H1 (cell line): Measurements from ENCODE around the gene ULBP3. TPM values are rescaled to one million over a fixed set of nuclear protein-coding genes. Genes with fewer than 3 reads are reported as not detected.

Source experiments
- CTCF ChIA-PET: fragments of 300-600 bp; sonication (Branson Sonifier 250); formaldehyde crosslinking; loops from one replicate; lab custom pipeline; 2021; ENCODE audit not compliant: partially characterized antibody; lab: Charles Lee
- POLR2A ChIA-PET: fragments of 300-600 bp; sonication (Branson Sonifier 250); formaldehyde crosslinking; loops from one replicate; lab custom pipeline; 2021; ENCODE audit warnings: inconsistent platforms; ENCODE audit not compliant: partially characterized antibody; lab: Charles Lee
- DNase-seq, 2 experiments: peaks; one replicate each; pipeline versions ENCODE4 v3.0.0 to v3.0.0-alpha.2; 2010 to 2022; ENCODE audit warnings: low spot score in 2 of 2, low read depth in 1 of 2, mixed read lengths in 1 of 2
- FAIRE-seq: peaks from 2 replicates; lab custom pipeline; 2011; peaks lifted over from hg19 to GRCh38; lab: Jason Lieb, UNC
- H2AFZ ChIP-seq: 2 replicates; pipeline ENCODE4 v1.8.1; 2012; ENCODE audit warnings: low read length, inconsistent platforms
- H2AK5ac ChIP-seq: 2 replicates; pipeline ENCODE4 v1.6.1; 2013; ENCODE audit warnings: low read depth, low read length
- H2BK120ac ChIP-seq: replicated peaks from 2 replicates; pipeline ENCODE3; 2013; ENCODE audit warnings: low read depth, low read length, inconsistent platforms
- H2BK12ac ChIP-seq: 2 replicates; pipeline ENCODE4 v1.6.1; 2013; ENCODE audit warnings: low read depth, low read length
- H2BK15ac ChIP-seq: 2 replicates; pipeline ENCODE4 v1.6.1; 2013; ENCODE audit warnings: low read length
- H2BK20ac ChIP-seq: 2 replicates; pipeline ENCODE4 v1.6.1; 2013; ENCODE audit warnings: low read length
- H2BK5ac ChIP-seq: 2 replicates; pipeline ENCODE4 v1.6.1; 2013; ENCODE audit warnings: low read depth, low read length
- H3K14ac ChIP-seq: 2 replicates; pipeline ENCODE4 v1.6.1; 2013; ENCODE audit warnings: inconsistent platforms; ENCODE audit not compliant: insufficient read length
- H3K18ac ChIP-seq: 2 replicates; pipeline ENCODE4 v1.6.1; 2013; ENCODE audit warnings: low read length; ENCODE audit errors: extremely low read depth
- H3K23ac ChIP-seq: 2 replicates; pipeline ENCODE4 v1.6.1; 2013; ENCODE audit warnings: inconsistent platforms; ENCODE audit not compliant: insufficient read length
- H3K23me2 ChIP-seq: 2 replicates; pipeline ENCODE4 v1.6.1; 2013; ENCODE audit warnings: low read depth, low read length
- H3K27ac ChIP-seq: 2 replicates; pipeline ENCODE4 v1.6.1; 2011; ENCODE audit warnings: low read depth, low read length, inconsistent platforms
- H3K27me3 ChIP-seq, 4 experiments: replicated peaks in 1 of 4; 1 replicate in 1 of 4; 2 replicates in 3 of 4; pipeline versions ENCODE4 v1.6.1 to v1.8.1; 2011 to 2013; ENCODE audit warnings: low read length in 3 of 4, mild to moderate bottlenecking in 3 of 4, inconsistent platforms in 2 of 4, mixed read lengths in 2 of 4, moderate library complexity in 1 of 4; ENCODE audit not compliant: control insufficient read depth in 3 of 4, insufficient read depth in 3 of 4; ENCODE audit errors: extremely low read depth in 1 of 4
- H3K36me3 ChIP-seq, 4 experiments: 2 replicates each; pipeline versions ENCODE4 v1.6.1 to v1.8.1; 2011 to 2013; ENCODE audit warnings: mild to moderate bottlenecking in 4 of 4, low read length in 3 of 4, moderate library complexity in 2 of 4, control low read depth in 1 of 4, inconsistent platforms in 1 of 4; ENCODE audit not compliant: insufficient read depth in 4 of 4, control insufficient read depth in 2 of 4
- H3K4ac ChIP-seq: replicated peaks from 2 replicates; pipeline ENCODE3; 2013; ENCODE audit warnings: low read length, low read depth, mixed read lengths, inconsistent platforms; ENCODE audit not compliant: insufficient read length
- H3K4me1 ChIP-seq, 4 experiments: replicated peaks in 1 of 4; 1 replicate in 1 of 4; 2 replicates in 3 of 4; pipeline versions ENCODE4 v1.6.1 to v1.8.1; 2011 to 2013; ENCODE audit warnings: low read length in 3 of 4, inconsistent platforms in 2 of 4, mixed read lengths in 1 of 4; ENCODE audit not compliant: insufficient read depth in 4 of 4, control insufficient read depth in 3 of 4
- H3K4me2 ChIP-seq, 2 experiments: 2 replicates each; pipeline versions ENCODE4 v1.6.1 to v1.8.1; 2011 to 2013; ENCODE audit warnings: low read depth in 2 of 2, low read length in 2 of 2, control low read depth in 1 of 2, inconsistent platforms in 1 of 2, mild to moderate bottlenecking in 1 of 2; ENCODE audit not compliant: insufficient read depth in 1 of 2
- H3K4me3 ChIP-seq, 4 experiments: fragments of 200-600, 300-600 bp in 1 of 4; sonication (generic), shearing (Covaris generic), sonication (Bioruptor Twin) in 1 of 4; 2 replicates each; pipeline versions ENCODE4 v1.5.1 to v1.8.1; 2011 to 2016; ENCODE audit warnings: low read length in 4 of 4, low read depth in 3 of 4, control low read depth in 2 of 4, inconsistent platforms in 2 of 4, mild to moderate bottlenecking in 2 of 4, mixed read lengths in 1 of 4, moderate library complexity in 1 of 4; ENCODE audit not compliant: insufficient read depth in 2 of 4; ENCODE audit errors: extremely low read depth in 1 of 4
- H3K56ac ChIP-seq: replicated peaks from 2 replicates; pipeline ENCODE3; 2013; ENCODE audit warnings: low read depth, mild to moderate bottlenecking, mixed read lengths, low read length, inconsistent platforms; ENCODE audit not compliant: insufficient read length
- H3K79me1 ChIP-seq: 2 replicates; pipeline ENCODE4 v1.6.1; 2013; ENCODE audit warnings: low read depth, low read length, control low read depth
- H3K79me2 ChIP-seq, 2 experiments: 2 replicates each; pipeline versions ENCODE4 v1.6.1 to v1.8.1; 2012 to 2013; ENCODE audit warnings: low read length in 2 of 2, mild to moderate bottlenecking in 2 of 2, inconsistent platforms in 1 of 2; ENCODE audit not compliant: insufficient read depth in 2 of 2, control insufficient read depth in 1 of 2
- H3K9ac ChIP-seq, 4 experiments: replicated peaks in 1 of 4; 1 replicate in 1 of 4; 2 replicates in 3 of 4; pipeline versions ENCODE4 v1.6.1 to v1.8.1; 2011 to 2013; ENCODE audit warnings: low read depth in 3 of 4, low read length in 3 of 4, control low read depth in 2 of 4, mild to moderate bottlenecking in 2 of 4, moderate library complexity in 2 of 4, inconsistent platforms in 1 of 4; ENCODE audit errors: extremely low read depth in 1 of 4
- H3K9me3 ChIP-seq, 2 experiments: 2 replicates each; pipeline versions ENCODE4 v1.6.1 to v1.8.1; 2012 to 2013; ENCODE audit warnings: mild to moderate bottlenecking in 2 of 2, moderate library complexity in 2 of 2, control low read depth in 1 of 2, inconsistent platforms in 1 of 2, low read depth in 1 of 2, low read length in 1 of 2, mixed read lengths in 1 of 2; ENCODE audit not compliant: insufficient read depth in 2 of 2
- H4K20me1 ChIP-seq, 2 experiments: replicated peaks in 1 of 2; 2 replicates each; pipeline versions ENCODE3 to v1.8.1; 2011 to 2013; ENCODE audit warnings: inconsistent platforms in 2 of 2, low read length in 2 of 2, mild to moderate bottlenecking in 1 of 2; ENCODE audit not compliant: insufficient read depth in 2 of 2, control insufficient read depth in 1 of 2
- H4K5ac ChIP-seq: 2 replicates; pipeline ENCODE4 v1.6.1; 2013; ENCODE audit warnings: low read length, low read depth, mixed read lengths, inconsistent platforms; ENCODE audit not compliant: insufficient read length
- H4K8ac ChIP-seq: 2 replicates; pipeline ENCODE4 v1.8.0; 2013; ENCODE audit warnings: mild to moderate bottlenecking, moderate library complexity, low read length, inconsistent platforms; ENCODE audit not compliant: insufficient read depth; ENCODE audit errors: extremely low read depth
- H4K91ac ChIP-seq: replicated peaks from 2 replicates; pipeline ENCODE3; 2013; ENCODE audit warnings: low read length, mixed read lengths, inconsistent platforms; ENCODE audit not compliant: insufficient read length
- BRCA1 ChIP-seq: IDR thresholded peaks from 2 replicates; pipeline ENCODE4 v1.6.1; 2012; ENCODE audit warnings: low read depth, low read length, improper control_type of control experiment
- WGBS, 2 experiments: shearing (Covaris generic) in 1 of 2; methylation state at CpG; one replicate each; pipeline versions ENCODE4 v1.1.6 to v1.1.7; 2013 to 2015; ENCODE audit warnings: low lambda C conversion rate in 2 of 2, mixed read lengths in 2 of 2, inconsistent platforms in 1 of 2, low coverage in 1 of 2, missing lambda C conversion rate in 1 of 2; ENCODE audit not compliant: insufficient replicate concordance in 2 of 2, insufficient coverage in 1 of 2, insufficient read length in 1 of 2; ENCODE audit errors: extremely low coverage in 1 of 2, missing lambda C conversion rate in 1 of 2; 5-methylcytosine and 5-hydroxymethylcytosine counted together
- polyA plus RNA-seq, 7 experiments: library from polyadenylated mRNA; depleted of rRNA in 3 of 7; stranded (reverse) in 5 of 7; unstranded in 2 of 7; fragments of >200 nt in 5 of 7; fragments of 200-250 nt in 2 of 7; gene quantifications; 1 replicate in 5 of 7; 2 replicates in 1 of 7; 4 replicates in 1 of 7; pipeline versions ENCODE4 v1.2.1 to v1.2.3, GENCODE V29; 2011 to 2013; ENCODE audit warnings: missing spikeins in 2 of 7, mixed read lengths in 2 of 7
- total RNA-seq: library from RNA; stranded (reverse); fragmentation: NEBNext Ultra II Directional; extraction: Animal tissue kit (Norgen Biotek cat#: 25700); gene quantifications from 2 replicates; pipeline ENCODE4 v1.2.1, GENCODE V29; 2021

Gene ULBP3
- total and polyA plus RNA-seq, 2 of the 8 experiments (the other 6 are each of a cell fraction or from before 2014, with no cell fraction given): 1.9 to 4.2 TPM

DNA sequence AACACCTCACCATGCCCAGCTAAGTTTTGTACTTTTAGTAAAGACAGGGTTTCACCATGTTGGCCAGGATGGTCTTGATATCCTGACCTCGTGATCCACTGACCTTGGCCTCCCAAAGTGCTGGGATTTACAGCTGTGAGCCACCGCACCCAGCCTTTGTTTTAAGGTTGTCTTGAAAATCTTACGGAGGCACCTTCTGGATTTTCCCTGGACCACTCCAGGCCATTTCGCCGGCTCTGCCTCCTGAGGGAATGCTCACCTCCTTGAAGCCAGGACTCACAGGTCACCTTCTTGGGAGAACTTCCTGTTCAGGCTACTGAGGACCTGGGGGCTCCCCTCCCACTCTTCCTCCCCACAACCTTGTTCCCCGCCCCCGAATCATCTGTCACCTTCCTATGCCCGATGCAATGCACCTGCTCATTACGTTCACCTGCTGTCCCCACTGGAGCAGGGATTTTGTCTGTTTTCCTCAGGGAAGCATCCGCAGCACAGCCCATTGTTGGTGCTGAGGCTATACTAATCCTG, 24.2 kb downstream of the ULBP3 start:
- H3K56ac ChIP-seq: no peak overlapping the region
- ChIA-PET CTCF (no interaction called here), POLR2A (interaction anchor here (1.6 kb wide), 1 partner anchor 11 kb away, joined by 4 read pairs; no protein-coding TSS in a partner anchor)
- peaks cover 0 to 8% (median 4%) of the 10 kb centered on the region in 4 experiments; a peak in 3 of 7 replicates for H3K27me3 ChIP-seq
- no peaks in the 10 kb centered on the region for H3K79me2 ChIP-seq
- H2BK12ac ChIP-seq: no peak overlapping the region
- no peak overlapping the region for H3K27ac ChIP-seq
- H3K36me3 ChIP-seq: no peaks in the 10 kb centered on the region
- H3K23ac ChIP-seq: no peak overlapping the region
- H3K4ac ChIP-seq: no peak overlapping the region
- no peaks in the 10 kb centered on the region for H3K4me1 ChIP-seq
- H4K5ac ChIP-seq: no peak overlapping the region
- no peaks in the 10 kb centered on the region for H4K20me1 ChIP-seq
- no peak overlapping the region for H2AFZ ChIP-seq
- no peak overlapping the region for H3K4me2 ChIP-seq
- no peak overlapping the region for H2BK120ac ChIP-seq
- H2AK5ac ChIP-seq: no peak overlapping the region
- DNase-seq (no peak), FAIRE-seq (no peak)
- H4K91ac ChIP-seq: no peak overlapping the region
- H3K23me2 ChIP-seq: no peaks in the 10 kb centered on the region
- H3K4me3 ChIP-seq: no peak overlapping the region
- no peak overlapping the region for H2BK20ac ChIP-seq
- no peak overlapping the region for H4K8ac ChIP-seq
- no peak for TF ChIP-seq BRCA1
- WGBS, 2 experiments: 92% methylated on average over 10 of the region's 10 CpGs; no CpG with 5 or more reads in 1 of the 2 experiments
- H2BK5ac ChIP-seq: no peak overlapping the region
- H3K9me3 ChIP-seq: no peaks in the 10 kb centered on the region
- H3K79me1 ChIP-seq: no peaks in the 10 kb centered on the region
- H3K14ac ChIP-seq: no peak overlapping the region
- H3K18ac ChIP-seq: no peak overlapping the region
- no peak overlapping the region for H2BK15ac ChIP-seq
- H3K9ac ChIP-seq: no peak overlapping the region
